GM21390 (cell line): Measurements from ENCODE around the gene ITGA7.

Source experiments
- ATAC-seq: cut with Tn5 transposase; IDR thresholded peaks from one replicate; pipeline ENCODE4 v1.9.1; 2021; ENCODE audit not compliant: unreplicated experiment

The ITGA7 gene, protein sequence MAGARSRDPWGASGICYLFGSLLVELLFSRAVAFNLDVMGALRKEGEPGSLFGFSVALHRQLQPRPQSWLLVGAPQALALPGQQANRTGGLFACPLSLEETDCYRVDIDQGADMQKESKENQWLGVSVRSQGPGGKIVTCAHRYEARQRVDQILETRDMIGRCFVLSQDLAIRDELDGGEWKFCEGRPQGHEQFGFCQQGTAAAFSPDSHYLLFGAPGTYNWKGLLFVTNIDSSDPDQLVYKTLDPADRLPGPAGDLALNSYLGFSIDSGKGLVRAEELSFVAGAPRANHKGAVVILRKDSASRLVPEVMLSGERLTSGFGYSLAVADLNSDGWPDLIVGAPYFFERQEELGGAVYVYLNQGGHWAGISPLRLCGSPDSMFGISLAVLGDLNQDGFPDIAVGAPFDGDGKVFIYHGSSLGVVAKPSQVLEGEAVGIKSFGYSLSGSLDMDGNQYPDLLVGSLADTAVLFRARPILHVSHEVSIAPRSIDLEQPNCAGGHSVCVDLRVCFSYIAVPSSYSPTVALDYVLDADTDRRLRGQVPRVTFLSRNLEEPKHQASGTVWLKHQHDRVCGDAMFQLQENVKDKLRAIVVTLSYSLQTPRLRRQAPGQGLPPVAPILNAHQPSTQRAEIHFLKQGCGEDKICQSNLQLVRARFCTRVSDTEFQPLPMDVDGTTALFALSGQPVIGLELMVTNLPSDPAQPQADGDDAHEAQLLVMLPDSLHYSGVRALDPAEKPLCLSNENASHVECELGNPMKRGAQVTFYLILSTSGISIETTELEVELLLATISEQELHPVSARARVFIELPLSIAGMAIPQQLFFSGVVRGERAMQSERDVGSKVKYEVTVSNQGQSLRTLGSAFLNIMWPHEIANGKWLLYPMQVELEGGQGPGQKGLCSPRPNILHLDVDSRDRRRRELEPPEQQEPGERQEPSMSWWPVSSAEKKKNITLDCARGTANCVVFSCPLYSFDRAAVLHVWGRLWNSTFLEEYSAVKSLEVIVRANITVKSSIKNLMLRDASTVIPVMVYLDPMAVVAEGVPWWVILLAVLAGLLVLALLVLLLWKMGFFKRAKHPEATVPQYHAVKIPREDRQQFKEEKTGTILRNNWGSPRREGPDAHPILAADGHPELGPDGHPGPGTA

GRCh38 chr12:55707841-55708694 is at the start of gene ITGA7:
TSS of gene ITGA7 (minus strand) at chr12:55707904. CDS start at chr12:55707682, 222 bp downstream.
- no peak for ATAC-seq

DNA sequence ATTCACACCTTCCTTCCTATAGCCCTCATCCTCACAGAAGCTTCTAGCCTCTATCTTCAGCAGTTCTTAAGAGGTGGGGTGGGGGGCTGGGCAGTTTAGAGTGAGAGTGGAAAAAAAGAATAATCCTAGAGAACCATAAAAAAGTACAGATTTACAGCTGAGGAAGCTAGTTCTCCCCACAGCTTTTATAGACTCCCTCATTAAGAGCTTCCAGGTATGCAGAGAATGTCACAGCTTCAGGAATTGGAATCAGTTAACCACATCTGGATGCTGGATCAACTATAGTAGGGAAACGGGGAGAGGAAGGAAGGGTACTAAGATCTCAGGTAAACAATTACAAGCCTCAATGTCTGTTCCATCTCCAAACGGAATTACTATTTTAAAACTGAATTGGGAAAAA is 47.5 kb upstream of the ITGA7 start:
- no peak for ATAC-seq

- ATAC-seq, result no peak
Observed at GRCh38 chr12:55748230-55748993, 40.7 kb upstream of the ITGA7 start.

DNA sequence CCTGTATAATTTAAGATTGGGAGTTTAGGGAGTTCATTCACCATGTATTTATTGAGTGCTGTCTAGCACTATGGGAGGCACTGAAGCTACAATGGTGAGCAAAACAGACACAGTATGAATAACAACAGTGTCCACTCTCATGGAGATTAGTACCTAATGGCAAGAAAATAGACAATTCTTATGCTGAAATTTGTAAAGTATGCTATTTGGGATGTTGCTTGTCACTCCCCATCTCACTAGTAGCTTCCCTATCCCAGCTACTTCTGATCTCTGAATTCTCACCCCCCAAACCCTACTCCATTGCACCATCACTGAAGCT is 39.2 kb upstream of the ITGA7 start:
- no peak for ATAC-seq

GRCh38 chr12:55746174-55746912 is 38.6 kb upstream of the ITGA7 start:
- no peak for ATAC-seq

DNA sequence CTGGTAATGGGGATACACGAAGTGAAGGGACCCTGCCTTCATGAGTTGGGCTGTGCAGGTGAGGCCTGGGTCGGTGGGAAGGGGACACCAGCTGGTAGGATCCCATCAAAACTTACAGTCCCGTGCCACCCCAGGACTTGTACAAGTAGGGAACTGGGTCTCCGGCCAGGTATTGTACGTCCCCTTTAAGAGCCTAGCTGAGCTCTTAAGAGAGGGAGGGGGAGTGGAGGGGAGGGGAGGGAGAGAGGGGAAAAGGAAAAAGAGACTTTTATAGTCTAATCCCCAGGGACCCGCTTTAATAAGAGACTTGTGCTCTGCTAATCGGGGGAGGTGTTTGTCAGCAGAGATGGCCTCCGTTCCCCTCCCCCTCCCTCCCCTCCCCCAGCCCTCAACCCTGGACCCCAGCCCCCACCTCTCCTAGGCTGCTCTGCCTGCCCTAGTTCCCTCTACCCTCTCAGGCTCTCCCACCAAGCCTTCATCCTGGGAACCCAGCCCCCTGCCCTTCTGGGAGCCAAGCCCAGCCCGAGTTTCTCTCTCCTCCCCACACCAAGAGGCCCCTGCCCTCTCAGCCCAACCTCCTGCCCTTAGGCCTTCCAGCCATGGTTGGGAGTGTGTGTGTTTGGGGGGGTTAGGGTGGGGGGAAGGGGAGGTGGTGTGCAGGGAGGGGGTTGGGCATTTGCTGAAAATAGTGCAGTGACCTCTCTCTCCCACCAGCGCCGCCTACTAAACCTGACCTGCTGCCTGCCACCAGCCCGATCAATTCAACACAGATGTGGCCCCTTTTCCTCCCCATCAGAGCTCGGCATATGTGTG is 37.9 kb upstream of the ITGA7 start:
- ATAC-seq, result no peak

DNA sequence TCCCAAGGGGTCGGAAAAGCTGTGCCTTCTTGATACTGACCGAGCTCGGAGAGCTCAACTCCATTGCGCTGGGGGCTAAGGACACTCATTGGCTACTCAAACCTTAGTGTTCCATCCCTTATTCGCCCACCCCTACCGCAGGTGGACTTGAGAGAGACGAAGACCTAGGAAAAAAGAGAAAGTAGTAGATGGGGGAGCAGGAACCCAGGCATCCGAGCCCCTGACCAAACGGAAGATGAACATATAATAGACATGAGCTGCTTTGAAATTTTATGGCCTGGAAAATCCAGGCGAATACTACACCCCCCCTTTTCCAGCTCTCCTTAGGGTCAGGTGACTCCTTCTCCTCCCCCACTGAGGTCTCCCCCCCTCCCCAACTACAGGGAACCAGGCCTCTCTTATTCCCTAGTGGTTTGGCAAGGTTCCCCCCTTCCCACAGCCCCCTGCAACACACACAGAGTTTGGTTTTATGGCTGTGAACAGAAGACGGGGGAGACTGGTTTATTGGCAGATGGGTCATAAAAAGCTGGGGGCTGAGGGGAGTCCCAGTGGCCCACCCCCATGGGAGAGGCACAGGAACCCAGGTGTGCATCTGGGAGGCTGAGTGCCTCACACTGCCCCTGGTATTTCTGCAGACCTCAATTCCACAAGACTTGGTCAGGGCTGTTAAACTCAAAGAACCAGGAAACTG is 36.8 kb upstream of the ITGA7 start:
- no peak for ATAC-seq

DNA sequence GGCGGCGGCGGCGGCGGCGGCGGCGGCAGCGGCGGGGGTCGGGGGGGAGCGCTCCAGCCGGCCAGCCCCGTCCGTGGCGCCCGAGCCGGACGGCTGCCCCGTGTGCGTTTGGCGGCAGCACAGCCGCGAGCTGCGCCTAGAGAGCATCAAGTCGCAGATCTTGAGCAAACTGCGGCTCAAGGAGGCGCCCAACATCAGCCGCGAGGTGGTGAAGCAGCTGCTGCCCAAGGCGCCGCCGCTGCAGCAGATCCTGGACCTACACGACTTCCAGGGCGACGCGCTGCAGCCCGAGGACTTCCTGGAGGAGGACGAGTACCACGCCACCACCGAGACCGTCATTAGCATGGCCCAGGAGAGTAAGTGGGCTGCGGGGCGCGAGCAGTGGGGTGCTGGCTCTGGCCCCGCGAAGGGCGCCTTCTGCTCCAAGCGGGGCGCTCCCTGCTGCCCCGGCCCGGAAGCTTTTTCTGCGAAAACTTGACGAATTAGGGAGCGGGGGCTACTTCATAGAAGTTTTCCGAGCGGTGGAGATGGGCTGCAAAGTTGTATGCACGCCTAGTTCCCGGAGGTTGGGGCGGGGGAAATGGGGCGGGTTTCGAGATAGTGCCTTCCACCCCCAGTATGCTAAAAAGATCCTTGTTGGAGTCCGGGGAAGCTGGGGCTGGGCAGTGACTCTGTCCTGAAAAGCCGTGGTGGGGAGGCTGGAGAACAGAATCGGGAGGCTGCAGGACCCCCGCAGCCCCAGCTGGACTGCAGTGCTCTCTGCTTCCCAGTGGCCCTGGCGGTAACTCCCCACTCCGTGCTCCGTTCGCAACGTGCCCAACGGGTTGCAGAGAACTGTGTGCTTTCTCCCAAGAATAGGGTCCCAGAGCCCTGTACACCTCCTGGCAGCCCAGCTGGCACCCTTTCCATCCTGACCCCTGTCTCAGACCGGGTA is 36.0 kb upstream of the ITGA7 start:
- peak; percentile 60 for ATAC-seq

GRCh38 chr12:55742719-55743405 is 35.2 kb upstream of the ITGA7 start, which contains the start of gene GDF11:
TSS of gene GDF11 (plus strand) at chr12:55743122. CDS start at chr12:55743317, 195 bp downstream.
- ATAC-seq, result peak; percentile 35

DNA sequence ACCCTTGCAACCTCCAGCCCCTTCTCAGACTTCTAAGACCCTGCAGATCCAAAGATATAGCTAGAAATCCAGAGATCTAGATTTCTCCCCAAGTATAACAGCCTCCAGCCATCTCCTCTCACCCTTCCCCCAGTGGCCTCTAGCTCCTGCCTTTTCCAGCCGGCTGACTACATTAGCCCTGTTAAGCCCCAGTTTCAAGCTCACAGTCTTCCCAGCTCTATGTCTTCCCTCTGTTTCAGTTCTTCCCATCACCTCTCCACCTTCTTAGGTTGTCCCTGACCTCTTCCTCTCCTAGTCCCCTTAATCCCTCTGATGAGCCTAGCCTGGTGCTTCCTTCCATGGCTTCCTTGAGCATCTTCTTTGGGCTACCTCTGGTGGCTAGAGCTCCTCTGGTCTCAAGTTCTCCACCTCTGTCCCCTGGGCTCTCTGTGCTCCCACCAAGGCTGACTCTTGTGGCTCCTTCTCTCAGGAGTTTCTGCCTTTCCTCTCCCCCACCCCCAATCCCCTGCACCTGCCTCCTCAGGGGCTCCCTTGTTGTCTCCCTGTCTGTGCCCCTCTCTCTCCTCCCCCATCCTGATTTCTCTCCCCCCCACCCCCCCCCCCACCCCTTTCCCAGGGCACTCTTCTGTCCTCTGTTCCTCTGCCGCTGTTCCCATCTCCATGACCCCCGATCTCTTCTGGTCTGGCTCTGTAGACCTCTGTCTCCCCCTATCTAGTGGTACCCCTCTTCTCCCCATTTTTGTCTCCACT is 34.4 kb upstream of the ITGA7 start:
- no peak for ATAC-seq

DNA sequence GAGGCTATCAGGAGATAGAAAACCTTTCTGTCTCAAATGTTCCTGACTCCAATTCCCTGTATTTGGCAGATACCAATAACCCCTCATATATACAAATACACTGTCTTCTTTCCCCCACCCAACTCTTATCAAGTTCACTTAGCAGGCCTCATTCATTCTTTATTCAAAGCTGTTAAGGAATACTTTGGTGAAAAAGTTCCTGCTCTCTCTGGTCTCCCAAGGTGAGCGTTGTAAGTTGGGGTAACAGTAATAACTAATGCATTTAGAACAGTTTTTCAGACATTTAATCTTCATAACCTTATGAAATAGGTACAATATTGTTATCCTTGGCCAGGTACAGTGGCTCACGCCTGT is 31.3 kb upstream of the ITGA7 start:
- ATAC-seq, result no peak

GRCh38 chr12:55738123-55739024 is 30.7 kb upstream of the ITGA7 start:
- ATAC-seq, result peak; percentile 84

- peak; percentile 8 for ATAC-seq
Observed at GRCh38 chr12:55737581-55738122, 29.9 kb upstream of the ITGA7 start.
